VCaP (cell line): ENCODE results near the gene GPD2.

ENCODE experiments used
- H3K27ac ChIP-seq: fragments of 450-650 bp; 2 replicates; pipeline ENCODE4 v1.5.1; 2017
- TF ChIP-seq, protein P1 (sequence below): fragments of 450-650 bp; conservative IDR thresholded peaks from 2 replicates; pipeline ENCODE4 v1.5.1; 2017; ENCODE audit warnings: mild to moderate bottlenecking, moderate library complexity

The GPD2 gene

GRCh38 chr2:156455361-156455975 lies 19.3 kb downstream of the GPD2 start:
- H3K27ac ChIP-seq: no peak overlapping the region
- TF ChIP-seq, protein P1, sequence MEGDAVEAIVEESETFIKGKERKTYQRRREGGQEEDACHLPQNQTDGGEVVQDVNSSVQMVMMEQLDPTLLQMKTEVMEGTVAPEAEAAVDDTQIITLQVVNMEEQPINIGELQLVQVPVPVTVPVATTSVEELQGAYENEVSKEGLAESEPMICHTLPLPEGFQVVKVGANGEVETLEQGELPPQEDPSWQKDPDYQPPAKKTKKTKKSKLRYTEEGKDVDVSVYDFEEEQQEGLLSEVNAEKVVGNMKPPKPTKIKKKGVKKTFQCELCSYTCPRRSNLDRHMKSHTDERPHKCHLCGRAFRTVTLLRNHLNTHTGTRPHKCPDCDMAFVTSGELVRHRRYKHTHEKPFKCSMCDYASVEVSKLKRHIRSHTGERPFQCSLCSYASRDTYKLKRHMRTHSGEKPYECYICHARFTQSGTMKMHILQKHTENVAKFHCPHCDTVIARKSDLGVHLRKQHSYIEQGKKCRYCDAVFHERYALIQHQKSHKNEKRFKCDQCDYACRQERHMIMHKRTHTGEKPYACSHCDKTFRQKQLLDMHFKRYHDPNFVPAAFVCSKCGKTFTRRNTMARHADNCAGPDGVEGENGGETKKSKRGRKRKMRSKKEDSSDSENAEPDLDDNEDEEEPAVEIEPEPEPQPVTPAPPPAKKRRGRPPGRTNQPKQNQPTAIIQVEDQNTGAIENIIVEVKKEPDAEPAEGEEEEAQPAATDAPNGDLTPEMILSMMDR: no peak

GRCh38 chr2:156456616-156457015 lies 20.4 kb downstream of the GPD2 start:
- H3K27ac ChIP-seq: no peak overlapping the region

GRCh38 chr2:156457523-156458517 lies 21.6 kb downstream of the GPD2 start:
- TF ChIP-seq, protein P1: no peak
- H3K27ac ChIP-seq: no peak overlapping the region

More at GRCh38 chr2:156456616-156457015, 20.4 kb downstream of the GPD2 start:
- TF ChIP-seq, protein P1: no peak

DNA sequence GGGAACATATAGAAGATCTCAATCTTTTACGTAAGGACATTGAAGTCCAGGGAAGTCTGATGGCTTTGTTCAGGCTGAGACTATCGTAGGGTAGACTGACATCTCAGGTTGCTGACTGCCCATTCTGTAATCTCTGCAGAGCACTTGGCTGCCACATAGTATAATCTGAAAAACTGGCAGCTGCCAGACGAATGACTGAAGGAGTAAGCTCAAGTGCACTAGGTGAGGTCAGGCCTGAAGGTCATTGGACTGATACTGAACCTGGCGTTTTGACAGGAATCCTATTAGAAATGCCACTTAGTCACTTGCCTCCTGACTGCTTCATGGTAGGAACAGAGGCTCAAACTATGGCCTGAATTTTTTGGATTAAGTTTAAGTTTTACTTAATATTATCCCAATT lies 23.5 kb downstream of the GPD2 start:
- TF ChIP-seq, protein P1: no peak

DNA sequence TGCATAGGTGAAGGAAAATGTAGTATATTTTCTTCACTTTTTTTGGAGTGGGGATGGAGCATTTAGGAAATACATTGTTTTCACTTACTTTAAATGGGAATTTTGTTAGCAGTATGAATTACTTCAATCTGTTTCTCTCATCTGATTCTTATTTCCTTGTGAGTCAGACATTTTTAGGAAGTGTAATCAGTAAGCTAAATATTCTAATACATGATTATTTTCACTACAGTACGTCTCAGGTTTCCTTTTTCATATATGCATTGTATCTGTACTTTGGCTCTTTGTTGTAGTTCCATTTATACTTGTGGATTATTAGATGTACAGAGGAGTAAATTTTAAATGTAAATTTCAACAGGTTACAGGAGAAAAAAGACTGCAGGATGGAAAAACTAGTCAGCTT lies 27.9 kb downstream of the GPD2 start:
- no peak overlapping the region for H3K27ac ChIP-seq
- TF ChIP-seq, protein P1: no peak

More for the DNA sequence above, 23.5 kb downstream of the GPD2 start:
- no peak overlapping the region for H3K27ac ChIP-seq

DNA sequence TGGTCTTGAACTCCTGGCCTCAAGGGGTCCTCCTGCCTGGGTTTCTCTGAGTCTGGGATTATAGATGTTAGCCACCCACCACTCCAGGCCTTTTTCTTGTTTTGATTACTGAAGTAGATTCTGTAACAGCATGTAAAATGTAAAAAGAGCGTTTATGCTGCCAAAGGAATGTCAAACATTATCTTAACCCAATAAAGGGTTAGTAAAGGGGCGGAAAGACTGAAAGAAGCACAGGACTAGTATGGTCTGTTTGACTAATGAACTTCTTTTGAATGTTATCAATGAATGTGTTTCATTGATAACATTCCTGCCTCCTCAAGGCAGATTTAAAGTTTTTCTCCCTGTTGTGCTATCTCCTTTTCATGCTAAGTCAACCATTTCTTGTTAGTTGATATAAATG lies 29.4 kb downstream of the GPD2 start:
- TF ChIP-seq, protein P1: no peak
- no peak overlapping the region for H3K27ac ChIP-seq

DNA sequence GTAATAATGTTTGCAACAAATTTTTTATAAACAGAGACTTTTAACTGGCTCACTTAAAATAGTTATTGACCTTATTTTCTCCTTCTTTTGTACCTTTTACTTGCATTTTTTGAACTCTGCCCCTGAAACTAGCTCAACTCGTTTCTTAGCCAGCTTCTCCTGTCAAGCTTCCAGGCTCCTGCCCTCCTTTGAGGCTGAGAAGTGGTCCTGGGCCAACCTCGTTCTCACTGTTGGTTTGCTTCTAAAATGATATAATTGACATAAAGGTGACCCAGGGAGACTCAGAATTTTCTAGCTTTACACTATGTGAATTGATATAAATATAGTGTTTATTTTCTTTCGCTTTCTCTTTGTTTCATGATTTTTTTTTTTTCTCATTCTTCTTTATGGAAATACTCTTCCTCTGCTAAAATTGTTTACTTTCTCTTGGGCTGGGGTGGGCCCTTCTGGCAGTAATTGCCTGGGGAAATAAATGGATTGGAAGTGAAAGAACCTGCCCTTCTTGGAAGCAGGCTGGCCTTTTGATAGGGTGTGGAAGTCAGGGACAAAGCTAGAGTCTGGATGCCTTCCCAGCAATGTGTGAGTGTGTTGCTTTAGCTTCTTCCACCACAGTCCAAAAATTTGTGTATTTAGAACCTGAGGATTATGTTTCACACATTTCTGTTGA lies 30.7 kb downstream of the GPD2 start:
- TF ChIP-seq, protein P1: no peak
- H3K27ac ChIP-seq: peak overlapping the region; percentile 49
